Omental fat pad (tissue), 4 donors: ENCODE measurements around the gene SMURF2. TPM values are rescaled to one million over a fixed set of nuclear protein-coding genes. Genes with fewer than 3 reads are reported as not detected.
"Not testable (repeated sequence)": the region's sequence is repeated elsewhere in the genome, so short reads cannot be mapped to it uniquely, and the experiment has no call there.

ENCODE experiments used
- ATAC-seq: fragments of 150-250 bp; one replicate; pipeline ENCODE4 v1.9.1; 2016; ENCODE audit warnings: mild to moderate bottlenecking, moderate library complexity; ENCODE audit not compliant: low FRiP score
- DNase-seq: peaks from one replicate; pipeline ENCODE4 v3.0.0-alpha.2; 2019; ENCODE audit warnings: low spot score
- CTCF ChIP-seq, 3 donors: fragments of 450-650 bp; IDR thresholded peaks; one replicate each; pipeline ENCODE4 v1.5.1; 2016 to 2017; ENCODE audit warnings: antibody characterized with exemption in 3 of 3, mild to moderate bottlenecking in 3 of 3, moderate library complexity in 2 of 3
- total RNA-seq, 4 donors: library from RNA; depleted of rRNA; stranded (reverse); fragments of >200 nt; gene quantifications; one replicate each; pipeline ENCODE4 v1.1.0, GENCODE V29; 2016

Gene SMURF2
- total RNA-seq, 4 donors from 2014 or later = 26.8 to 38.1 (median 29.5) TPM

- ATAC-seq = no peak
- no peak for TF ChIP-seq CTCF (IDR thresholded peaks at IDR 0.05)
- no peak for DNase-seq
Measured at GRCh38 chr17:64583038-64583437, 79.1 kb downstream of the SMURF2 start.

- no peak for TF ChIP-seq CTCF (IDR thresholded peaks at IDR 0.05)
- no peak for DNase-seq
- no peak for ATAC-seq
Measured at GRCh38 chr17:64580384-64581315, 81.5 kb downstream of the SMURF2 start.

- no peak for ATAC-seq
- DNase-seq = no peak
- TF ChIP-seq CTCF (IDR thresholded peaks at IDR 0.05) = no peak
Measured at GRCh38 chr17:64579917-64580316, 82.2 kb downstream of the SMURF2 start.

GRCh38 chr17:64577025-64577424, 85.1 kb downstream of the SMURF2 start:
- not testable (repeated sequence) for DNase-seq, ATAC-seq

GRCh38 chr17:64575431-64575830, 86.7 kb downstream of the SMURF2 start:
- DNase-seq (no peak), ATAC-seq (no peak)
- TF ChIP-seq CTCF (IDR thresholded peaks at IDR 0.05) = no peak

GRCh38 chr17:64574646-64575045, 87.5 kb downstream of the SMURF2 start:
- no peak for TF ChIP-seq CTCF (IDR thresholded peaks at IDR 0.05)
- ATAC-seq (no peak), DNase-seq (no peak)

GRCh38 chr17:64573214-64573613, 88.9 kb downstream of the SMURF2 start:
- no peak for DNase-seq
- TF ChIP-seq CTCF (IDR thresholded peaks at IDR 0.05) = no peak
- no peak for ATAC-seq
